Renal cortical epithelial cell (primary cell): ENCODE measurements around the gene HLA-DMB. TPM values are rescaled to one million over a fixed set of nuclear protein-coding genes. Genes with fewer than 3 reads are reported as not detected.
A peak's percentile ranks its signal among the peaks of the same experiment; 100 is the strongest.
"Not testable (repeated sequence)": the region's sequence is repeated elsewhere in the genome, so short reads cannot be mapped to it uniquely, and the experiment has no call there.

Experiments
- DNase-seq: peaks from one replicate; pipeline ENCODE4 v3.0.0-alpha.2; 2011; ENCODE audit warnings: low read depth
- total RNA-seq: library from RNA; depleted of rRNA; stranded (reverse); fragments of >200 nt; gene quantifications from 2 replicates; pipeline ENCODE4 v1.2.3, GENCODE V29; 2014

Gene HLA-DMB
- total RNA-seq, 1 donor from 2014 or later: 18.9 TPM

- no peak for DNase-seq
These were observed 9.2 kb upstream of the HLA-DMB start for GRCh38 chr6:32950010-32950409.

GRCh38 chr6:32949113-32949512 lies 8.3 kb upstream of the HLA-DMB start:
- no peak for DNase-seq

GRCh38 chr6:32947552-32948465 lies 7.0 kb upstream of the HLA-DMB start:
- DNase-seq: peak; percentile 81

GRCh38 chr6:32946893-32947292 lies 6.1 kb upstream of the HLA-DMB start:
- no peak for DNase-seq

GRCh38 chr6:32945953-32946352 lies 5.1 kb upstream of the HLA-DMB start:
- no peak for DNase-seq

- DNase-seq: peak; percentile 65
These were observed 4.4 kb upstream of the HLA-DMB start for GRCh38 chr6:32945108-32945760.

GRCh38 chr6:32943864-32944649 lies 3.2 kb upstream of the HLA-DMB start:
- no peak for DNase-seq

- DNase-seq: not testable (repeated sequence)
These were observed 1.8 kb upstream of the HLA-DMB start for GRCh38 chr6:32942555-32943123.

- DNase-seq: peak; percentile 96
These were observed 463 bp upstream of the HLA-DMB start for GRCh38 chr6:32941214-32941768.

GRCh38 chr6:32938494-32938893 lies 2.3 kb downstream of the HLA-DMB start:
- no peak for DNase-seq

- no peak for DNase-seq
These were observed 3.6 kb downstream of the HLA-DMB start for GRCh38 chr6:32937230-32937633.

GRCh38 chr6:32936239-32937152 lies 4.3 kb downstream of the HLA-DMB start:
- peak; percentile 40 for DNase-seq

- no peak for DNase-seq
These were observed 5.1 kb downstream of the HLA-DMB start for GRCh38 chr6:32935551-32936238.

GRCh38 chr6:32933661-32934085 lies 7.2 kb downstream of the HLA-DMB start:
- peak; percentile 64 for DNase-seq

- no peak for DNase-seq
These were observed 8.5 kb downstream of the HLA-DMB start for GRCh38 chr6:32932132-32932868.

GRCh38 chr6:32931211-32931610 lies 9.6 kb downstream of the HLA-DMB start:
- DNase-seq: no peak

- DNase-seq: no peak
These were observed 18.7 kb downstream of the HLA-DMB start for GRCh38 chr6:32922083-32922482.

- DNase-seq: peak; percentile 49
These were observed 20.1 kb downstream of the HLA-DMB start for GRCh38 chr6:32920715-32921114.

- DNase-seq: no peak
These were observed 27.9 kb downstream of the HLA-DMB start for GRCh38 chr6:32912951-32913350.
